Upper lobe of right lung (tissue), 1 donor: ENCODE data around the gene MRPS23. TPM values are rescaled to one million over a fixed set of nuclear protein-coding genes. Genes with fewer than 3 reads are reported as not detected.

ENCODE experiments used
- ATAC-seq: fragments of 200-7000 bp; cut with Tn5 transposase; one replicate; pipeline ENCODE4 v1.9.1; 2020; ENCODE audit warnings: mild to moderate bottlenecking, moderate library complexity
- DNase-seq: peaks from one replicate; pipeline ENCODE4 v3.0.0-alpha.2; 2020
- H3K27ac ChIP-seq: fragments of 200-600 bp; one replicate; pipeline ENCODE4 v1.8.0; 2022
- H3K27me3 ChIP-seq: fragments of 200-600 bp; one replicate; pipeline ENCODE4 v1.8.0; 2022; ENCODE audit warnings: mild to moderate bottlenecking
- H3K36me3 ChIP-seq: fragments of 200-600 bp; one replicate; pipeline ENCODE4 v1.8.0; 2022
- H3K4me1 ChIP-seq: fragments of 200-600 bp; one replicate; pipeline ENCODE4 v1.8.0; 2022
- H3K4me3 ChIP-seq: fragments of 200-600 bp; one replicate; pipeline ENCODE4 v1.8.0; 2022; ENCODE audit warnings: mild to moderate bottlenecking
- H3K9me3 ChIP-seq: fragments of 200-600 bp; one replicate; pipeline ENCODE4 v1.8.0; 2022
- CTCF ChIP-seq: fragments of 200-600 bp; IDR thresholded peaks from one replicate; pipeline ENCODE4 v1.8.0; 2022; ENCODE audit warnings: antibody characterized with exemption
- intact Hi-C: fragments of 100-400 bp; cut with DNase I; formaldehyde crosslinking; loops from one replicate; pipeline ENCODE4 v1.11.0; 2022
- total RNA-seq: library from RNA; stranded (reverse); fragmentation: NEBNext Ultra II Directional; extraction: Animal tissue kit (Norgen Biotek cat#: 25700); gene quantifications from one replicate; pipeline ENCODE4 v1.2.1, GENCODE V29; 2021
- donor health status: DM: no; HTN: yes; CAD: no; lungs with severe emphysema.

MRPS23 gene
- total RNA-seq, 1 donor from 2014 or later = 36.0 TPM

GRCh38 chr17:57892820-57893595, 43.2 kb upstream of the MRPS23 start:
- Histone ChIP-seq H3K27me3 (no peaks in the 10 kb centered on the region), H3K4me1 (peaks cover 57% of the 10 kb centered on the region), H3K36me3 (no peaks in the 10 kb centered on the region), H3K9me3 (no peaks in the 10 kb centered on the region), H3K27ac (peak overlapping the region; percentile 96), H3K4me3 (peak overlapping the region; percentile 42)
- TF ChIP-seq CTCF = no peak
- ATAC-seq (peak; percentile 91), DNase-seq (peak; percentile 91)
- intact Hi-C loops = no loop called here

GRCh38 chr17:57892146-57892819, 42.4 kb upstream of the MRPS23 start:
- Histone ChIP-seq H3K4me1 (peaks cover 55% of the 10 kb centered on the region), H3K4me3 (no peak overlapping the region), H3K36me3 (no peaks in the 10 kb centered on the region), H3K27ac (peak overlapping the region; percentile 96), H3K9me3 (no peaks in the 10 kb centered on the region), H3K27me3 (no peaks in the 10 kb centered on the region)
- intact Hi-C loops = no loop called here
- TF ChIP-seq CTCF = peak; percentile 99
- DNase-seq = peak; percentile 93
- ATAC-seq = peak; percentile 85

GRCh38 chr17:57890857-57891232, 41.0 kb upstream of the MRPS23 start:
- Histone ChIP-seq H3K4me3 (no peak overlapping the region), H3K27me3 (no peaks in the 10 kb centered on the region), H3K4me1 (peaks cover 55% of the 10 kb centered on the region), H3K9me3 (no peaks in the 10 kb centered on the region), H3K27ac (peak overlapping the region; percentile 96), H3K36me3 (no peaks in the 10 kb centered on the region)
- DNase-seq (no peak), ATAC-seq (no peak)
- TF ChIP-seq CTCF = no peak
- intact Hi-C loops = no loop called here

GRCh38 chr17:57889892-57890856, 40.3 kb upstream of the MRPS23 start:
- peaks cover under 1% of the 10 kb centered on the region for H3K36me3 ChIP-seq
- peak overlapping the region; percentile 96 for H3K27ac ChIP-seq
- intact Hi-C loops = no loop called here
- H3K4me1 ChIP-seq = peaks cover 51% of the 10 kb centered on the region
- H3K4me3 ChIP-seq = no peak overlapping the region
- DNase-seq (peak; percentile 89), ATAC-seq (peak; percentile 45)
- H3K27me3 ChIP-seq = no peaks in the 10 kb centered on the region
- no peaks in the 10 kb centered on the region for H3K9me3 ChIP-seq
- no peak for TF ChIP-seq CTCF

GRCh38 chr17:57889252-57889651, 39.4 kb upstream of the MRPS23 start:
- H3K27ac ChIP-seq = peak overlapping the region; percentile 96

More at GRCh38 chr17:57889252-57889651, 39.4 kb upstream of the MRPS23 start:
- Histone ChIP-seq H3K4me1 (peaks cover 46% of the 10 kb centered on the region), H3K9me3 (no peaks in the 10 kb centered on the region), H3K4me3 (no peak overlapping the region), H3K36me3 (peaks cover 9% of the 10 kb centered on the region), H3K27me3 (no peaks in the 10 kb centered on the region)
- intact Hi-C loops = no loop called here
- no peak for TF ChIP-seq CTCF
- DNase-seq (no peak), ATAC-seq (no peak)
